ENCODE measurements around the gene PLXNB3. TPM values are rescaled to one million over a fixed set of nuclear protein-coding genes. Genes with fewer than 3 reads are reported as not detected.

The PLXNB3 gene
- total RNA-seq, 1 donor from 2014 or later = 99.1 TPM

GRCh38 chrX:153763298-153763932 is 634 bp upstream of the PLXNB3 start:
- Histone ChIP-seq H3K4me3 (no peak overlapping the region), H3K27me3 (no peaks in the 10 kb centered on the region), H3K9me3 (no peaks in the 10 kb centered on the region), H3K27ac (no peak overlapping the region), H3K4me1 (peaks cover 0 to 8% of the 10 kb centered on the region in 2 donors), H3K36me3 (no peaks in the 10 kb centered on the region)
- no peak for TF ChIP-seq CTCF (IDR thresholded peaks at IDR 0.05)
- intact Hi-C loops (cut with DNase I) = no loop called here
- DNase-seq (ENCODE audit: low spot score in 2 of 2) = no peak

GRCh38 chrX:153764786-153765137 is 713 bp downstream of the PLXNB3 start:
- no peak for DNase-seq (ENCODE audit: low spot score in 2 of 2)
- intact Hi-C loops (cut with DNase I) = loop anchor here (1.0 kb wide), 1 partner anchor 189 kb away; no protein-coding TSS in a partner anchor
- H3K36me3 ChIP-seq = no peaks in the 10 kb centered on the region
- peak overlapping the region; percentile 58 to 59 for H3K27ac ChIP-seq
- peaks cover 0 to 8% of the 10 kb centered on the region in 2 donors for H3K4me1 ChIP-seq
- H3K4me3 ChIP-seq = peak overlapping the region; percentile 31 to 56
- no peaks in the 10 kb centered on the region for H3K9me3 ChIP-seq
- no peaks in the 10 kb centered on the region for H3K27me3 ChIP-seq
- TF ChIP-seq CTCF (IDR thresholded peaks at IDR 0.05) = no peak

GRCh38 chrX:153765138-153766079 is 1.4 kb downstream of the PLXNB3 start:
- Histone ChIP-seq H3K27ac (peak overlapping the region; percentile 58 to 59), H3K4me1 (peaks cover 0 to 8% of the 10 kb centered on the region in 2 donors), H3K4me3 (peak overlapping the region; percentile 44 to 56), H3K9me3 (no peaks in the 10 kb centered on the region), H3K27me3 (no peaks in the 10 kb centered on the region), H3K36me3 (peaks cover under 1 to 3% of the 10 kb centered on the region in 2 donors)
- intact Hi-C loops (cut with DNase I) = no loop called here
- no peak for DNase-seq (ENCODE audit: low spot score in 2 of 2)
- no peak for TF ChIP-seq CTCF (IDR thresholded peaks at IDR 0.05)

- peak overlapping the region; percentile 44 to 56 for H3K4me3 ChIP-seq
Measured at GRCh38 chrX:153766098-153766817, 2.2 kb downstream of the PLXNB3 start.

More at GRCh38 chrX:153766098-153766817, 2.2 kb downstream of the PLXNB3 start:
- no peak for TF ChIP-seq CTCF (IDR thresholded peaks at IDR 0.05)
- Histone ChIP-seq H3K4me1 (peaks cover 0 to 8% of the 10 kb centered on the region in 2 donors), H3K9me3 (no peaks in the 10 kb centered on the region), H3K36me3 (peaks cover 5 to 8% of the 10 kb centered on the region in 2 donors), H3K27me3 (no peaks in the 10 kb centered on the region), H3K27ac (peak overlapping the region; percentile 58 to 59)
- intact Hi-C loops (cut with DNase I) = no loop called here
- DNase-seq (ENCODE audit: low spot score in 2 of 2) = peak in 1 of 2 donors; percentile 7
